Liver (tissue), 9 donors: ENCODE results near the gene ARMS2. TPM values are rescaled to one million over a fixed set of nuclear protein-coding genes. Genes with fewer than 3 reads are reported as not detected.

Source experiments
- DNase-seq: peaks from one replicate; pipeline ENCODE4 v3.0.0-alpha.2; 2017; ENCODE audit warnings: low spot score
- H3K27ac ChIP-seq, 2 donors: one replicate each; pipeline ENCODE4 v1.7.0; 2013; ENCODE audit warnings: inconsistent platforms in 2 of 2, low read length in 2 of 2, control low read depth in 1 of 2, low read depth in 1 of 2, mild to moderate bottlenecking in 1 of 2
- H3K27me3 ChIP-seq, 4 donors: one replicate each; pipeline versions ENCODE4 v1.6.1 to v1.7.0; 2013; ENCODE audit warnings: low read length in 3 of 4, inconsistent platforms in 1 of 4, mild to moderate bottlenecking in 1 of 4, moderate library complexity in 1 of 4; ENCODE audit not compliant: control insufficient read depth in 4 of 4, insufficient read depth in 4 of 4
- H3K36me3 ChIP-seq, 4 donors: one replicate each; pipeline versions ENCODE4 v1.6.1 to v1.7.0; 2013; ENCODE audit warnings: low read length in 3 of 4, mild to moderate bottlenecking in 3 of 4, low read depth in 1 of 4, moderate library complexity in 1 of 4; ENCODE audit not compliant: control insufficient read depth in 4 of 4, insufficient read depth in 3 of 4
- H3K4me1 ChIP-seq, 4 donors: one replicate each; pipeline versions ENCODE4 v1.6.1 to v1.7.0; 2013; ENCODE audit warnings: low read length in 3 of 4, mild to moderate bottlenecking in 3 of 4, moderate library complexity in 1 of 4; ENCODE audit not compliant: control insufficient read depth in 4 of 4, insufficient read depth in 4 of 4
- H3K4me3 ChIP-seq, 3 donors: one replicate each; pipeline versions ENCODE4 v1.6.1 to v1.7.0; 2013; ENCODE audit warnings: low read length in 3 of 3, control low read depth in 1 of 3, low read depth in 1 of 3, mild to moderate bottlenecking in 1 of 3
- H3K9ac ChIP-seq, 2 donors: one replicate each; pipeline ENCODE4 v1.7.0; 2013; ENCODE audit warnings: low read length in 2 of 2, mild to moderate bottlenecking in 2 of 2, moderate library complexity in 2 of 2, control low read depth in 1 of 2, low read depth in 1 of 2
- H3K9me3 ChIP-seq, 4 donors: one replicate each; pipeline versions ENCODE4 v1.6.1 to v1.7.0; 2013; ENCODE audit warnings: low read length in 3 of 4; ENCODE audit not compliant: control insufficient read depth in 4 of 4
- ATF3 ChIP-seq: IDR thresholded peaks from 2 replicates; pipeline ENCODE4 v1.6.1; 2016; ENCODE audit warnings: antibody characterized with exemption
- EGR1 ChIP-seq, 2 donors: IDR thresholded peaks; 2 replicates each; pipeline ENCODE4 v1.6.1; 2016 to 2018; ENCODE audit warnings: antibody characterized with exemption in 2 of 2, low read depth in 2 of 2
- FOXA1 ChIP-seq: IDR thresholded peaks from 2 replicates; pipeline ENCODE4 v1.6.1; 2016; ENCODE audit warnings: antibody characterized with exemption
- FOXA2 ChIP-seq: IDR thresholded peaks from 2 replicates; pipeline ENCODE4 v1.6.1; 2016; ENCODE audit warnings: antibody characterized with exemption
- GABPA ChIP-seq, 2 donors: IDR thresholded peaks in 1 of 2; conservative IDR thresholded peaks in 1 of 2; 2 replicates each; pipeline ENCODE4 v1.6.1; 2016; ENCODE audit warnings: antibody characterized with exemption in 2 of 2, mild to moderate bottlenecking in 1 of 2, moderate library complexity in 1 of 2
- HNF4A ChIP-seq, 2 donors: conservative IDR thresholded peaks; 2 replicates each; pipeline ENCODE4 v1.6.1; 2016; ENCODE audit warnings: antibody characterized with exemption in 2 of 2, mild to moderate bottlenecking in 2 of 2
- HNF4G ChIP-seq: IDR thresholded peaks from 2 replicates; pipeline ENCODE4 v1.6.1; 2016; ENCODE audit warnings: antibody characterized with exemption
- JUND ChIP-seq, 2 donors: IDR thresholded peaks; 2 replicates each; pipeline ENCODE4 v1.6.1; 2016; ENCODE audit warnings: antibody characterized with exemption in 2 of 2
- NR2F2 ChIP-seq: IDR thresholded peaks from 2 replicates; pipeline ENCODE4 v1.6.1; 2016; ENCODE audit warnings: antibody characterized with exemption
- RAD21 ChIP-seq, 2 donors: IDR thresholded peaks; 2 replicates each; pipeline ENCODE4 v1.6.1; 2016; ENCODE audit warnings: antibody characterized with exemption in 2 of 2, mild to moderate bottlenecking in 2 of 2
- RXRA ChIP-seq, 2 donors: IDR thresholded peaks; 2 replicates each; pipeline ENCODE4 v1.6.1; 2017 to 2018; ENCODE audit warnings: antibody characterized with exemption in 2 of 2, mild to moderate bottlenecking in 1 of 2
- SP1 ChIP-seq: IDR thresholded peaks from 2 replicates; pipeline ENCODE4 v1.6.1; 2018; ENCODE audit warnings: antibody characterized with exemption, mild to moderate bottlenecking
- TAF1 ChIP-seq: conservative IDR thresholded peaks from 2 replicates; pipeline ENCODE4 v1.6.1; 2016; ENCODE audit warnings: antibody characterized with exemption, mild to moderate bottlenecking
- YY1 ChIP-seq: IDR thresholded peaks from 2 replicates; pipeline ENCODE4 v1.6.1; 2016; ENCODE audit warnings: antibody characterized with exemption, mild to moderate bottlenecking
- WGBS: extraction: QIAGEN DNeasy Blood & Tissue Kit; methylation state at CpG from one replicate; pipeline ENCODE4 v1.1.7; 2013; 5-methylcytosine and 5-hydroxymethylcytosine counted together
- polyA plus RNA-seq, 2 donors: library from polyadenylated mRNA; stranded (reverse) in 1 of 2; unstranded in 1 of 2; fragments of 200-250 nt in 1 of 2; fragments of >200 nt in 1 of 2; fragmentation: Nextera tagmentation in 1 of 2; extraction: Ambion mirVana in 1 of 2; gene quantifications; one replicate each; pipeline versions ENCODE4 v1.2.1 to v1.2.3, GENCODE V29; 2013 to 2015
- total RNA-seq, 2 donors: library from RNA; depleted of rRNA; stranded (reverse); fragments of >200 nt; gene quantifications; one replicate each; pipeline ENCODE4 v1.2.3, GENCODE V29; 2014
- TF ChIP-seq, protein P1 (sequence below): IDR thresholded peaks from 2 replicates; pipeline ENCODE4 v1.6.1; 2016; ENCODE audit warnings: antibody characterized with exemption
- TF ChIP-seq, protein P2 (sequence below): IDR thresholded peaks from 2 replicates; pipeline ENCODE4 v1.6.1; 2016; ENCODE audit warnings: antibody characterized with exemption
- TF ChIP-seq, protein P3 (sequence below): fragments of 150-350 bp; IDR thresholded peaks from 2 replicates; pipeline ENCODE4 v1.5.1; 2017; ENCODE audit warnings: improper control_type of control experiment, low read depth, low read length; ENCODE audit not compliant: missing input control
- TF ChIP-seq, protein P4 (sequence below): IDR thresholded peaks from 2 replicates; pipeline ENCODE4 v1.6.1; 2016; ENCODE audit warnings: antibody characterized with exemption, mild to moderate bottlenecking
- donor health status: healthy.
- donor health status: healthy.
- donor health status: healthy.
- donor health status: healthy.
- donor health status: healthy.

Gene ARMS2
- total and polyA plus RNA-seq, 4 donors: 0.17 TPM; not detected in 3

- TF ChIP-seq, protein P1, sequence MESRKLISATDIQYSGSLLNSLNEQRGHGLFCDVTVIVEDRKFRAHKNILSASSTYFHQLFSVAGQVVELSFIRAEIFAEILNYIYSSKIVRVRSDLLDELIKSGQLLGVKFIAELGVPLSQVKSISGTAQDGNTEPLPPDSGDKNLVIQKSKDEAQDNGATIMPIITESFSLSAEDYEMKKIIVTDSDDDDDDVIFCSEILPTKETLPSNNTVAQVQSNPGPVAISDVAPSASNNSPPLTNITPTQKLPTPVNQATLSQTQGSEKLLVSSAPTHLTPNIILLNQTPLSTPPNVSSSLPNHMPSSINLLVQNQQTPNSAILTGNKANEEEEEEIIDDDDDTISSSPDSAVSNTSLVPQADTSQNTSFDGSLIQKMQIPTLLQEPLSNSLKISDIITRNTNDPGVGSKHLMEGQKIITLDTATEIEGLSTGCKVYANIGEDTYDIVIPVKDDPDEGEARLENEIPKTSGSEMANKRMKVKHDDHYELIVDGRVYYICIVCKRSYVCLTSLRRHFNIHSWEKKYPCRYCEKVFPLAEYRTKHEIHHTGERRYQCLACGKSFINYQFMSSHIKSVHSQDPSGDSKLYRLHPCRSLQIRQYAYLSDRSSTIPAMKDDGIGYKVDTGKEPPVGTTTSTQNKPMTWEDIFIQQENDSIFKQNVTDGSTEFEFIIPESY: no peak
- TF ChIP-seq RAD21 (IDR thresholded peaks at IDR 0.05) (no peak), EGR1 (IDR thresholded peaks at IDR 0.05; ENCODE audit: low read depth in 2 of 2) (no peak), HNF4G (no peak), JUND (IDR thresholded peaks at IDR 0.05) (no peak), TAF1 (no peak), HNF4A (conservative IDR thresholded peaks at IDR 0.05) (no peak), NR2F2 (no peak)
- TF ChIP-seq, protein P2, sequence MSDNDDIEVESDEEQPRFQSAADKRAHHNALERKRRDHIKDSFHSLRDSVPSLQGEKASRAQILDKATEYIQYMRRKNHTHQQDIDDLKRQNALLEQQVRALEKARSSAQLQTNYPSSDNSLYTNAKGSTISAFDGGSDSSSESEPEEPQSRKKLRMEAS: no peak
Measured at GRCh38 chr10:122478971-122479370, 24.5 kb downstream of the ARMS2 start (continued).

GRCh38 chr10:122480146-122480833, 25.8 kb downstream of the ARMS2 start:
- no peak for DNase-seq
- Histone ChIP-seq H3K27me3 (no peaks in the 10 kb centered on the region), H3K9me3 (no peaks in the 10 kb centered on the region), H3K4me1 (no peaks in the 10 kb centered on the region), H3K27ac (no peak overlapping the region), H3K9ac (no peak overlapping the region), H3K4me3 (no peak overlapping the region), H3K36me3 (no peaks in the 10 kb centered on the region)
- WGBS: 95% methylated on average over 10 of the region's 10 CpGs
- TF ChIP-seq ATF3 (no peak), EGR1 (IDR thresholded peaks at IDR 0.05; ENCODE audit: low read depth in 2 of 2) (no peak), FOXA2 (no peak), JUND (IDR thresholded peaks at IDR 0.05) (no peak), RAD21 (IDR thresholded peaks at IDR 0.05) (no peak), YY1 (no peak), FOXA1 (no peak), HNF4A (conservative IDR thresholded peaks at IDR 0.05) (no peak), SP1 (no peak), NR2F2 (no peak), TAF1 (no peak), GABPA (IDR thresholded peaks at IDR 0.05 in 1 of 2, conservative IDR thresholded peaks at IDR 0.05 in 1 of 2) (no peak), RXRA (IDR thresholded peaks at IDR 0.05) (no peak), HNF4G (no peak)
- TF ChIP-seq, protein P2: no peak
- TF ChIP-seq, protein P3, sequence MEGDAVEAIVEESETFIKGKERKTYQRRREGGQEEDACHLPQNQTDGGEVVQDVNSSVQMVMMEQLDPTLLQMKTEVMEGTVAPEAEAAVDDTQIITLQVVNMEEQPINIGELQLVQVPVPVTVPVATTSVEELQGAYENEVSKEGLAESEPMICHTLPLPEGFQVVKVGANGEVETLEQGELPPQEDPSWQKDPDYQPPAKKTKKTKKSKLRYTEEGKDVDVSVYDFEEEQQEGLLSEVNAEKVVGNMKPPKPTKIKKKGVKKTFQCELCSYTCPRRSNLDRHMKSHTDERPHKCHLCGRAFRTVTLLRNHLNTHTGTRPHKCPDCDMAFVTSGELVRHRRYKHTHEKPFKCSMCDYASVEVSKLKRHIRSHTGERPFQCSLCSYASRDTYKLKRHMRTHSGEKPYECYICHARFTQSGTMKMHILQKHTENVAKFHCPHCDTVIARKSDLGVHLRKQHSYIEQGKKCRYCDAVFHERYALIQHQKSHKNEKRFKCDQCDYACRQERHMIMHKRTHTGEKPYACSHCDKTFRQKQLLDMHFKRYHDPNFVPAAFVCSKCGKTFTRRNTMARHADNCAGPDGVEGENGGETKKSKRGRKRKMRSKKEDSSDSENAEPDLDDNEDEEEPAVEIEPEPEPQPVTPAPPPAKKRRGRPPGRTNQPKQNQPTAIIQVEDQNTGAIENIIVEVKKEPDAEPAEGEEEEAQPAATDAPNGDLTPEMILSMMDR: no peak
- TF ChIP-seq, protein P4, sequence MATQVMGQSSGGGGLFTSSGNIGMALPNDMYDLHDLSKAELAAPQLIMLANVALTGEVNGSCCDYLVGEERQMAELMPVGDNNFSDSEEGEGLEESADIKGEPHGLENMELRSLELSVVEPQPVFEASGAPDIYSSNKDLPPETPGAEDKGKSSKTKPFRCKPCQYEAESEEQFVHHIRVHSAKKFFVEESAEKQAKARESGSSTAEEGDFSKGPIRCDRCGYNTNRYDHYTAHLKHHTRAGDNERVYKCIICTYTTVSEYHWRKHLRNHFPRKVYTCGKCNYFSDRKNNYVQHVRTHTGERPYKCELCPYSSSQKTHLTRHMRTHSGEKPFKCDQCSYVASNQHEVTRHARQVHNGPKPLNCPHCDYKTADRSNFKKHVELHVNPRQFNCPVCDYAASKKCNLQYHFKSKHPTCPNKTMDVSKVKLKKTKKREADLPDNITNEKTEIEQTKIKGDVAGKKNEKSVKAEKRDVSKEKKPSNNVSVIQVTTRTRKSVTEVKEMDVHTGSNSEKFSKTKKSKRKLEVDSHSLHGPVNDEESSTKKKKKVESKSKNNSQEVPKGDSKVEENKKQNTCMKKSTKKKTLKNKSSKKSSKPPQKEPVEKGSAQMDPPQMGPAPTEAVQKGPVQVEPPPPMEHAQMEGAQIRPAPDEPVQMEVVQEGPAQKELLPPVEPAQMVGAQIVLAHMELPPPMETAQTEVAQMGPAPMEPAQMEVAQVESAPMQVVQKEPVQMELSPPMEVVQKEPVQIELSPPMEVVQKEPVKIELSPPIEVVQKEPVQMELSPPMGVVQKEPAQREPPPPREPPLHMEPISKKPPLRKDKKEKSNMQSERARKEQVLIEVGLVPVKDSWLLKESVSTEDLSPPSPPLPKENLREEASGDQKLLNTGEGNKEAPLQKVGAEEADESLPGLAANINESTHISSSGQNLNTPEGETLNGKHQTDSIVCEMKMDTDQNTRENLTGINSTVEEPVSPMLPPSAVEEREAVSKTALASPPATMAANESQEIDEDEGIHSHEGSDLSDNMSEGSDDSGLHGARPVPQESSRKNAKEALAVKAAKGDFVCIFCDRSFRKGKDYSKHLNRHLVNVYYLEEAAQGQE: no peak
